Endothelial cell of umbilical vein (primary cell): Measurements from ENCODE around the gene EPAS1. TPM values are rescaled to one million over a fixed set of nuclear protein-coding genes. Genes with fewer than 3 reads are reported as not detected.

Source experiments
- BruUV-seq: library from RNA; stranded (reverse); fragments of 400-500 nt; replicated peaks from 2 replicates; lab custom pipeline; 2021; lab: Mats Ljungman, UMichigan
- CTCF ChIA-PET: fragments of 300-600, 350-600 bp; sonication (Branson Sonifier 250); formaldehyde crosslinking; loops from one replicate; lab custom pipeline; 2021; ENCODE audit warnings: antibody characterized with exemption, inconsistent platforms; lab: Charles Lee
- POLR2A ChIA-PET: fragments of 300-600, 350-600 bp; sonication (Branson Sonifier 250); formaldehyde crosslinking; loops from one replicate; lab custom pipeline; 2021; ENCODE audit warnings: antibody characterized with exemption, inconsistent platforms; lab: Charles Lee
- DNase-seq: peaks from one replicate; pipeline ENCODE4 v3.0.0-alpha.2; 2011; ENCODE audit warnings: low read depth, low spot score
- FAIRE-seq: peaks from 2 replicates; lab custom pipeline; 2011; peaks lifted over from hg19 to GRCh38; lab: Jason Lieb, UNC
- H2AFZ ChIP-seq: 2 replicates; pipeline ENCODE4 v1.6.0; 2012; ENCODE audit warnings: low read depth, low read length, control low read depth, inconsistent platforms
- H3K27ac ChIP-seq: 2 replicates; pipeline ENCODE4 v1.5.1; 2011; ENCODE audit warnings: low read depth, mild to moderate bottlenecking, control low read depth, low read length, moderate library complexity; ENCODE audit not compliant: insufficient read depth
- H3K27me3 ChIP-seq, 2 experiments: 2 replicates each; pipeline versions ENCODE4 v1.6.0 to v1.6.1; 2011; ENCODE audit warnings: low read length in 2 of 2, mixed read lengths in 1 of 2; ENCODE audit not compliant: control insufficient read depth in 2 of 2, insufficient read depth in 2 of 2
- H3K36me3 ChIP-seq, 2 experiments: 2 replicates in 1 of 2; 3 replicates in 1 of 2; pipeline ENCODE4 v1.5.1; 2011; ENCODE audit warnings: low read length in 2 of 2, mild to moderate bottlenecking in 1 of 2, moderate library complexity in 1 of 2; ENCODE audit not compliant: control insufficient read depth in 2 of 2, insufficient read depth in 2 of 2; ENCODE audit errors: extremely low read depth in 1 of 2
- H3K4me1 ChIP-seq: 3 replicates; pipeline ENCODE4 v1.5.1; 2011; ENCODE audit warnings: mild to moderate bottlenecking, low read length; ENCODE audit not compliant: control insufficient read depth, insufficient read depth; ENCODE audit errors: extremely low read depth
- H3K4me2 ChIP-seq: 2 replicates; pipeline ENCODE4 v1.6.1; 2011; ENCODE audit warnings: low read length, control low read depth, mixed read lengths; ENCODE audit not compliant: insufficient read depth
- H3K4me3 ChIP-seq, 3 experiments: fragments of 200-600 bp in 1 of 3; sonication (generic), shearing (Covaris generic) in 1 of 3; replicated peaks in 1 of 3; 2 replicates each; pipeline ENCODE4 v1.5.1; 2011 to 2016; ENCODE audit warnings: control low read depth in 3 of 3, low read length in 3 of 3, mild to moderate bottlenecking in 2 of 3, inconsistent platforms in 1 of 3, low read depth in 1 of 3, moderate library complexity in 1 of 3; ENCODE audit not compliant: insufficient read depth in 1 of 3
- H3K79me2 ChIP-seq: 2 replicates; pipeline ENCODE4 v1.6.0; 2012; ENCODE audit warnings: low read length, inconsistent platforms; ENCODE audit not compliant: control insufficient read depth, insufficient read depth
- H3K9ac ChIP-seq: replicated peaks from 2 replicates; pipeline ENCODE3; 2011; ENCODE audit warnings: low read length, control low read depth; ENCODE audit not compliant: insufficient read depth; ENCODE audit errors: extremely low read depth
- H3K9me1 ChIP-seq: replicated peaks from 3 replicates; pipeline ENCODE4 v1.6.0; 2011; ENCODE audit warnings: mild to moderate bottlenecking, low read length; ENCODE audit not compliant: control insufficient read depth, insufficient read depth; ENCODE audit errors: extremely low read depth
- H3K9me3 ChIP-seq: replicated peaks from 2 replicates; pipeline ENCODE4 v1.5.1; 2012; ENCODE audit warnings: low read length, inconsistent platforms; ENCODE audit not compliant: control insufficient read depth, insufficient read depth
- H4K20me1 ChIP-seq: replicated peaks from 2 replicates; pipeline ENCODE3; 2011; ENCODE audit warnings: mild to moderate bottlenecking, low read length; ENCODE audit not compliant: control insufficient read depth, insufficient read depth; ENCODE audit errors: extremely low read depth
- EZH2 ChIP-seq: IDR thresholded peaks from 2 replicates; pipeline ENCODE4 v1.6.1; 2012; ENCODE audit warnings: borderline replicate concordance, low read depth, mild to moderate bottlenecking, moderate library complexity, low read length, inconsistent platforms; ENCODE audit not compliant: severe bottlenecking
- FOS ChIP-seq: IDR thresholded peaks from 2 replicates; pipeline ENCODE4 v1.6.1; 2011; ENCODE audit warnings: mild to moderate bottlenecking, low read length, moderate library complexity, borderline replicate concordance; ENCODE audit not compliant: insufficient read depth
- GATA2 ChIP-seq: IDR thresholded peaks from 2 replicates; pipeline ENCODE4 v1.7.0; 2011; ENCODE audit warnings: low read depth, mild to moderate bottlenecking, moderate library complexity, mixed read lengths, low read length; ENCODE audit not compliant: insufficient read length, insufficient read depth
- POLR2A ChIP-seq: IDR thresholded peaks from 2 replicates; pipeline ENCODE4 v1.6.1; 2012; ENCODE audit warnings: low read depth, mild to moderate bottlenecking, control low read depth, low read length
- POLR2AphosphoS5 ChIP-seq: IDR thresholded peaks from 2 replicates; pipeline ENCODE4 v1.6.1; 2012; ENCODE audit warnings: low read depth, mild to moderate bottlenecking, control low read depth, low read length, moderate library complexity; ENCODE audit not compliant: insufficient read depth
- dilution Hi-C: fragments of 300-500 bp; cut with MboI; formaldehyde crosslinking; loops from one replicate; pipeline ENCODE4 v1.15.0; 2019; ENCODE audit warnings: low sequenced_read_pairs; ENCODE audit not compliant: extremely low pct_ligation_motif_present
- intact Hi-C: fragments of 100-400 bp; cut with micrococcal nuclease; formaldehyde crosslinking; loops from one replicate; pipeline ENCODE4 v1.10.0; 2022
- polyA plus RNA-seq, 4 experiments: library from polyadenylated mRNA; depleted of rRNA in 3 of 4; stranded (reverse) in 3 of 4; unstranded in 1 of 4; fragments of >200 nt; gene quantifications; 2 replicates each; pipeline versions ENCODE4 v1.2.1 to v1.2.3, GENCODE V29; 2011 to 2012; ENCODE audit warnings: missing spikeins in 1 of 4
- total RNA-seq: library from RNA; stranded (reverse); gene quantifications from 2 replicates; pipeline ENCODE4 v1.2.3, GENCODE V29; 2021
- TF ChIP-seq, protein P1 (sequence below), 2 donors: IDR thresholded peaks; 1 replicate in 1 of 2; 2 replicates in 1 of 2; pipeline ENCODE4 v1.5.1; 2011; ENCODE audit warnings: low read length in 2 of 2, mild to moderate bottlenecking in 2 of 2, moderate library complexity in 2 of 2, control low read depth in 1 of 2, inconsistent platforms in 1 of 2, low read depth in 1 of 2; ENCODE audit not compliant: insufficient read depth in 1 of 2; ENCODE audit errors: extremely low read depth in 1 of 2

The EPAS1 gene
- total and polyA plus RNA-seq, 2 donors (not counting 3 experiments of a cell fraction or from before 2014, with no cell fraction given) = 229 to 374 TPM

DNA sequence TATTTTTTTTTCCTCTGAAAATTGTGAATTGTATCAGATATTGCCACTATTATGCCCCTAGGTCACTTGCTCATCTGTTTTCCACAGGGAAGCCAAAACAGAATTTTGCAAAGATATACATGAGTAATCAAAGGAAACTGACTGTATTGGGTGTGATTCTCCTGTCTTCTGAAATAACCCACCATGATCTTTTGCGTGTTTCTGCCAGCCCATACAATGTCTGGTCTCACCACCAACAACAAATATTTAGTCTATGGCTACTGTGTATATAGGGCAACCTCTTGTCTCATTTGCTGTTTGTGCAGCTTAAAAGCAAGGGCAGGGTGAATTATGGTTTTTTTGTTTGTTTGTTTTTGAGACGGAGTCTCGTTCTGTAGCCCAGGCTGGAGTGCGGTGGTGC, 26.5 kb downstream of the EPAS1 start:
- Histone ChIP-seq H3K9me3 (no peaks in the 10 kb centered on the region), H3K36me3 (no peaks in the 10 kb centered on the region), H3K27ac (peak overlapping the region; percentile 48), H2AFZ (no peak overlapping the region), H3K4me1 (peaks cover 33% of the 10 kb centered on the region), H3K9me1 (no peaks in the 10 kb centered on the region), H3K4me2 (peak overlapping the region; percentile 20), H3K4me3 (no peak overlapping the region), H3K27me3 (no peaks in the 10 kb centered on the region), H4K20me1 (peaks cover 11% of the 10 kb centered on the region), H3K9ac (no peak overlapping the region), H3K79me2 (peaks cover 72% of the 10 kb centered on the region)
- intact Hi-C loops (loop anchor here (1.0 kb wide), 1 partner anchor 8 kb away; no protein-coding TSS in a partner anchor), dilution Hi-C loops (no loop called here)
- no TSS peak for BruUV-seq
- TF ChIP-seq POLR2A (no peak), POLR2AphosphoS5 (no peak), EZH2 (no peak), GATA2 (peak; percentile 36), FOS (peak; percentile 54)
- TF ChIP-seq, protein P1, sequence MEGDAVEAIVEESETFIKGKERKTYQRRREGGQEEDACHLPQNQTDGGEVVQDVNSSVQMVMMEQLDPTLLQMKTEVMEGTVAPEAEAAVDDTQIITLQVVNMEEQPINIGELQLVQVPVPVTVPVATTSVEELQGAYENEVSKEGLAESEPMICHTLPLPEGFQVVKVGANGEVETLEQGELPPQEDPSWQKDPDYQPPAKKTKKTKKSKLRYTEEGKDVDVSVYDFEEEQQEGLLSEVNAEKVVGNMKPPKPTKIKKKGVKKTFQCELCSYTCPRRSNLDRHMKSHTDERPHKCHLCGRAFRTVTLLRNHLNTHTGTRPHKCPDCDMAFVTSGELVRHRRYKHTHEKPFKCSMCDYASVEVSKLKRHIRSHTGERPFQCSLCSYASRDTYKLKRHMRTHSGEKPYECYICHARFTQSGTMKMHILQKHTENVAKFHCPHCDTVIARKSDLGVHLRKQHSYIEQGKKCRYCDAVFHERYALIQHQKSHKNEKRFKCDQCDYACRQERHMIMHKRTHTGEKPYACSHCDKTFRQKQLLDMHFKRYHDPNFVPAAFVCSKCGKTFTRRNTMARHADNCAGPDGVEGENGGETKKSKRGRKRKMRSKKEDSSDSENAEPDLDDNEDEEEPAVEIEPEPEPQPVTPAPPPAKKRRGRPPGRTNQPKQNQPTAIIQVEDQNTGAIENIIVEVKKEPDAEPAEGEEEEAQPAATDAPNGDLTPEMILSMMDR (IDR thresholded peaks at IDR 0.05; ENCODE audit: extremely low read depth in 1 of 2, insufficient read depth in 1 of 2, low read depth in 1 of 2, low read length in 2 of 2) = no peak
- FAIRE-seq (peak; percentile 62), DNase-seq (no peak)
- CTCF ChIA-PET = interaction anchor here (1.6 kb wide), 1 partner anchor 16 kb away, joined by 5 read pairs; no protein-coding TSS in a partner anchor
- POLR2A ChIA-PET = interaction anchor here (0.5 kb wide), 1 partner anchor 12 kb away, joined by 7 read pairs; no protein-coding TSS in a partner anchor
